GM23338 (cell line): ENCODE measurements around the gene CAMKK2. TPM values are rescaled to one million over a fixed set of nuclear protein-coding genes. Genes with fewer than 3 reads are reported as not detected.

Experiments used
- ATAC-seq: fragments of 200-7000 bp; cut with Tn5 transposase; 3 replicates; pipeline ENCODE4 v1.9.1; 2020
- DNase-seq: peaks from one replicate; pipeline ENCODE4 v3.0.0-alpha.2; 2015; ENCODE audit warnings: low spot score
- H2AFZ ChIP-seq: fragments of 200-600 bp; sonication (generic); 2 replicates; pipeline ENCODE4 v1.8.0; 2016; ENCODE audit warnings: antibody characterized with exemption, mild to moderate bottlenecking, moderate library complexity
- H3F3A ChIP-seq: fragments of 200-600 bp; sonication (generic); replicated peaks from 2 replicates; pipeline ENCODE4 v1.8.0; 2017; ENCODE audit warnings: antibody characterized with exemption, mixed run types, low read depth
- H3K27ac ChIP-seq: fragments of 200-600 bp; sonication (generic); 2 replicates; pipeline ENCODE4 v1.6.1; 2016; ENCODE audit warnings: low read depth
- H3K27me3 ChIP-seq: fragments of 200-600 bp; sonication (generic); 2 replicates; pipeline ENCODE4 v1.8.0; 2016; ENCODE audit warnings: mild to moderate bottlenecking, mixed run types, moderate library complexity; ENCODE audit not compliant: insufficient read depth
- H3K36me3 ChIP-seq: fragments of 200-600 bp; sonication (generic); 2 replicates; pipeline ENCODE4 v1.8.0; 2016; ENCODE audit warnings: mild to moderate bottlenecking; ENCODE audit not compliant: insufficient read depth
- H3K4me1 ChIP-seq: fragments of 200-600 bp; sonication (generic); 2 replicates; pipeline ENCODE4 v1.8.0; 2016; ENCODE audit warnings: mild to moderate bottlenecking, moderate library complexity; ENCODE audit not compliant: insufficient read depth
- H3K4me2 ChIP-seq: fragments of 200-600 bp; sonication (generic); 2 replicates; pipeline ENCODE4 v1.7.1; 2017; ENCODE audit warnings: mixed run types
- H3K4me3 ChIP-seq: fragments of 200-600 bp; sonication (generic); 2 replicates; pipeline ENCODE4 v1.6.1; 2016; ENCODE audit warnings: mixed run types
- H3K79me2 ChIP-seq: fragments of 200-600 bp; sonication (generic); replicated peaks from 2 replicates; pipeline ENCODE4 v1.8.0; 2017; ENCODE audit warnings: mild to moderate bottlenecking; ENCODE audit not compliant: insufficient read depth
- H3K9me2 ChIP-seq: fragments of 200-600 bp; sonication (generic); 2 replicates; pipeline ENCODE4 v1.8.0; 2017; ENCODE audit not compliant: insufficient read depth
- H4K20me1 ChIP-seq: fragments of 200-600 bp; sonication (generic); replicated peaks from 2 replicates; pipeline ENCODE4 v1.8.0; 2017; ENCODE audit warnings: mild to moderate bottlenecking; ENCODE audit not compliant: insufficient read depth
- H3K27ac Mint-ChIP-seq: 2 replicates; pipeline ENCODE4 v1.8.0; 2020; ENCODE audit warnings: inconsistent platforms, mild to moderate bottlenecking, moderate library complexity, mixed read lengths
- H3K27me3 Mint-ChIP-seq: 3 replicates; pipeline ENCODE4 v1.8.0; 2022; ENCODE audit warnings: low read depth, mild to moderate bottlenecking, moderate library complexity, mixed read lengths, inconsistent platforms; ENCODE audit not compliant: insufficient read depth, poor library complexity
- H3K36me3 Mint-ChIP-seq: 3 replicates; pipeline ENCODE4 v1.8.0; 2021; ENCODE audit warnings: low read depth, mild to moderate bottlenecking, inconsistent platforms, moderate library complexity, mixed read lengths
- H3K4me1 Mint-ChIP-seq: 3 replicates; pipeline ENCODE4 v1.8.0; 2020; ENCODE audit warnings: mild to moderate bottlenecking, inconsistent platforms, mixed read lengths
- H3K4me3 Mint-ChIP-seq: 3 replicates; pipeline ENCODE4 v1.8.0; 2021; ENCODE audit warnings: moderate library complexity, mild to moderate bottlenecking, inconsistent platforms, mixed read lengths
- H3K9me3 Mint-ChIP-seq: 3 replicates; pipeline ENCODE4 v1.8.0; 2020; ENCODE audit warnings: moderate library complexity, mild to moderate bottlenecking, inconsistent platforms, mixed read lengths
- CREB1 ChIP-seq: fragments of 250-450 bp; sonication (Bioruptor Pico); IDR thresholded peaks from 2 replicates; pipeline ENCODE4 v1.5.0; 2020; ENCODE audit warnings: low read depth, mild to moderate bottlenecking, moderate library complexity
- ETS1 ChIP-seq: IDR thresholded peaks from 2 replicates; pipeline ENCODE4 v1.6.1; 2016; ENCODE audit warnings: antibody characterized with exemption
- JUNB ChIP-seq: IDR thresholded peaks from one replicate; pipeline ENCODE4 v1.6.1; 2016; ENCODE audit warnings: antibody characterized with exemption; ENCODE audit not compliant: unreplicated experiment
- NANOG ChIP-seq: IDR thresholded peaks from 2 replicates; pipeline ENCODE4 v1.6.1; 2016; ENCODE audit warnings: antibody characterized with exemption, borderline replicate concordance
- POLR2AphosphoS5 ChIP-seq: IDR thresholded peaks from 2 replicates; pipeline ENCODE4 v1.6.1; 2016; ENCODE audit warnings: antibody characterized with exemption, low read depth
- REST ChIP-seq: IDR thresholded peaks from one replicate; pipeline ENCODE4 v1.6.1; 2018; ENCODE audit warnings: antibody characterized with exemption; ENCODE audit not compliant: unreplicated experiment
- STAT1 ChIP-seq: IDR thresholded peaks from one replicate; pipeline ENCODE4 v1.6.1; 2016; ENCODE audit warnings: antibody characterized with exemption; ENCODE audit not compliant: unreplicated experiment
- ZNF114 ChIP-seq: fragments of 250-450 bp; sonication (Bioruptor Pico); IDR thresholded peaks from 2 replicates; pipeline ENCODE4 v1.5.0; 2020; ENCODE audit warnings: mild to moderate bottlenecking, moderate library complexity
- ZNF462 ChIP-seq: fragments of 250-450 bp; sonication (Bioruptor Pico); IDR thresholded peaks from 2 replicates; pipeline ENCODE4 v1.5.0; 2020; ENCODE audit warnings: mild to moderate bottlenecking, moderate library complexity
- polyA plus RNA-seq: library from polyadenylated mRNA; unstranded; fragments of >200 nt; fragmentation: Nextera tagmentation; extraction: Ambion mirVana; gene quantifications from 2 replicates; pipeline ENCODE4 v1.2.1, GENCODE V29; 2016
- total RNA-seq: library from RNA; depleted of rRNA; stranded (reverse); fragments of >200 nt; shearing (Covaris generic); gene quantifications from 2 replicates; pipeline ENCODE4 v1.2.3, GENCODE V29; 2014

Gene CAMKK2
- total and polyA plus RNA-seq, 2 experiments from 2014 or later: 10.3 to 26.4 TPM

- DNase-seq: no peak
- H3K9me2 ChIP-seq: no peaks in the 10 kb centered on the region
- Mint-ChIP-seq H3K27me3 (peaks cover 12% of the 10 kb centered on the region), H3K36me3 (peaks cover 21% of the 10 kb centered on the region), H3K9me3 (no peaks in the 10 kb centered on the region), H3K4me1 (peaks cover 33% of the 10 kb centered on the region), H3K27ac (no peak overlapping the region), H3K4me3 (no peak overlapping the region)
- no peaks in the 10 kb centered on the region for H3K36me3 ChIP-seq
- peaks cover 16% of the 10 kb centered on the region; the same call in 1 of the 2 replicates for H3K4me1 ChIP-seq
- no peaks in the 10 kb centered on the region for H3K27me3 ChIP-seq
- no peak for ATAC-seq
- H2AFZ ChIP-seq: no peak overlapping the region
- no peaks in the 10 kb centered on the region for H3K79me2 ChIP-seq
- no peak overlapping the region for H3K4me2 ChIP-seq
- H3K4me3 ChIP-seq: no peak overlapping the region
- no peaks in the 10 kb centered on the region; the same call in 1 of the 2 replicates for H4K20me1 ChIP-seq
- peaks cover 6% of the 10 kb centered on the region; the same call in 1 of the 2 replicates for H3F3A ChIP-seq
- TF ChIP-seq POLR2AphosphoS5 (no peak), ETS1 (no peak), CREB1 (CRISPR knock-in tag) (no peak), STAT1 (no peak), JUNB (no peak), ZNF114 (no peak)
- no peak overlapping the region for H3K27ac ChIP-seq
Measured at GRCh38 chr12:121277374-121277759, 19.1 kb downstream of the CAMKK2 start.

GRCh38 chr12:121274036-121274763 is 22.3 kb downstream of the CAMKK2 start:
- no peak overlapping the region for H3K4me3 Mint-ChIP-seq
- DNase-seq: no peak
- Histone ChIP-seq H3K4me3 (no peak overlapping the region), H3K4me1 (no peaks in the 10 kb centered on the region), H3K27me3 (no peaks in the 10 kb centered on the region), H3K4me2 (no peak overlapping the region), H3K36me3 (no peaks in the 10 kb centered on the region; the same call in 1 of the 2 replicates), H3K79me2 (no peaks in the 10 kb centered on the region), H4K20me1 (peaks cover 6% of the 10 kb centered on the region), H3F3A (no peaks in the 10 kb centered on the region), H3K9me2 (no peaks in the 10 kb centered on the region), H2AFZ (no peak overlapping the region), H3K27ac (no peak overlapping the region)
- H3K36me3 Mint-ChIP-seq: peaks cover 35% of the 10 kb centered on the region
- H3K27ac Mint-ChIP-seq: no peak overlapping the region; the same call in 1 of the 2 replicates
- H3K9me3 Mint-ChIP-seq: no peaks in the 10 kb centered on the region
- H3K27me3 Mint-ChIP-seq: peaks cover 3% of the 10 kb centered on the region
- ATAC-seq: no peak
- peaks cover 5% of the 10 kb centered on the region for H3K4me1 Mint-ChIP-seq
- TF ChIP-seq REST: no peak
- TF ChIP-seq ZNF462 (CRISPR knock-in tag): no peak
- no peak for TF ChIP-seq NANOG
